Esophagus squamous epithelium (tissue), 5 donors: ENCODE results near the gene IMPG2. TPM values are rescaled to one million over a fixed set of nuclear protein-coding genes. Genes with fewer than 3 reads are reported as not detected.

Experiments
- DNase-seq: peaks from one replicate; lab custom pipeline; 2025; lab: John Stamatoyannopoulos, UW
- H3K27ac ChIP-seq, 4 donors: fragments of 200-600 bp; sonication (generic); one replicate each; pipeline ENCODE4 v1.5.1; 2016 to 2019; ENCODE audit warnings: mild to moderate bottlenecking in 1 of 4
- H3K27me3 ChIP-seq, 4 donors: fragments of 200-600 bp; sonication (generic); 1 replicate in 3 of 4; 2 replicates in 1 of 4; pipeline versions ENCODE4 v1.5.1 to v1.6.0; 2017 to 2021; ENCODE audit warnings: antibody characterized with exemption in 1 of 4
- H3K36me3 ChIP-seq, 3 donors: fragments of 200-600 bp; sonication (generic); one replicate each; pipeline ENCODE4 v1.5.1; 2016 to 2019
- H3K4me1 ChIP-seq, 3 donors: fragments of 200-600 bp; sonication (generic); one replicate each; pipeline ENCODE4 v1.5.1; 2017 to 2019
- H3K4me3 ChIP-seq, 4 donors: fragments of 200-600 bp; sonication (generic); 1 replicate in 3 of 4; 2 replicates in 1 of 4; pipeline ENCODE4 v1.5.1; 2016 to 2019; ENCODE audit warnings: mild to moderate bottlenecking in 2 of 4, moderate library complexity in 1 of 4
- H3K9me3 ChIP-seq, 3 donors: fragments of 200-600 bp; sonication (generic); one replicate each; pipeline ENCODE4 v1.5.1; 2016 to 2019
- CTCF ChIP-seq, 6 experiments: fragments of 450-650 bp in 4 of 6; fragments of 200-600 bp in 2 of 6; sonication (generic) in 2 of 6; IDR thresholded peaks; one replicate each; pipeline ENCODE4 v1.5.1; 2016 to 2019; ENCODE audit warnings: antibody characterized with exemption in 6 of 6, mild to moderate bottlenecking in 4 of 6, moderate library complexity in 4 of 6
- POLR2A ChIP-seq, 4 donors: fragments of 450-650 bp; IDR thresholded peaks; one replicate each; pipeline ENCODE4 v1.6.1; 2017; ENCODE audit warnings: antibody characterized with exemption in 4 of 4, mild to moderate bottlenecking in 4 of 4, moderate library complexity in 3 of 4
- WGBS, 2 donors: methylation state at CpG; one replicate each; pipeline ENCODE4 v1.1.5; 2018; 5-methylcytosine and 5-hydroxymethylcytosine counted together
- intact Hi-C: fragments of 100-400 bp; cut with DNase I; formaldehyde crosslinking; loops from one replicate; pipeline ENCODE4 v1.15.0; 2022
- total RNA-seq, 4 donors: library from RNA; depleted of rRNA; stranded (reverse); fragments of >200 nt; gene quantifications; one replicate each; pipeline ENCODE4 v1.1.0, GENCODE V29; 2016
- donor health status: DM: yes; HTN: yes; CAD: no.

IMPG2 gene
- total RNA-seq, 4 donors from 2014 or later: 0.04 to 0.19 (median 0.09) TPM; not detected in 1

- H3K27me3 ChIP-seq: no peaks in the 10 kb centered on the region
- H3K9me3 ChIP-seq: no peaks in the 10 kb centered on the region
- WGBS, 2 donors: 83 to 85% methylated on average over 2 of the region's 2 CpGs
- no peak for TF ChIP-seq POLR2A (IDR thresholded peaks at IDR 0.05)
- no peak for TF ChIP-seq CTCF (IDR thresholded peaks at IDR 0.05)
- H3K4me1 ChIP-seq: no peaks in the 10 kb centered on the region
- no peak overlapping the region for H3K27ac ChIP-seq
- intact Hi-C loops: no loop called here
- H3K36me3 ChIP-seq: no peaks in the 10 kb centered on the region
- no peak overlapping the region for H3K4me3 ChIP-seq
- DNase-seq: no peak
Measured at GRCh38 chr3:101255441-101255840, 64.9 kb downstream of the IMPG2 start.

GRCh38 chr3:101253396-101253795 is 67.0 kb downstream of the IMPG2 start:
- intact Hi-C loops: no loop called here
- TF ChIP-seq CTCF (IDR thresholded peaks at IDR 0.05): no peak
- DNase-seq: no peak
- H3K4me1 ChIP-seq: no peaks in the 10 kb centered on the region
- H3K27ac ChIP-seq: no peak overlapping the region
- H3K27me3 ChIP-seq: no peaks in the 10 kb centered on the region
- 89 to 96% methylated on average over 3 of the region's 3 CpGs for WGBS, 2 donors
- no peaks in the 10 kb centered on the region for H3K36me3 ChIP-seq
- no peaks in the 10 kb centered on the region for H3K9me3 ChIP-seq
- no peak overlapping the region for H3K4me3 ChIP-seq

GRCh38 chr3:101252945-101253344 is 67.4 kb downstream of the IMPG2 start:
- DNase-seq: no peak
- intact Hi-C loops: no loop called here
- no peaks in the 10 kb centered on the region for H3K27me3 ChIP-seq
- H3K4me1 ChIP-seq: no peaks in the 10 kb centered on the region
- TF ChIP-seq POLR2A (IDR thresholded peaks at IDR 0.05) (no peak), CTCF (IDR thresholded peaks at IDR 0.05) (no peak)
- 91 to 95% methylated on average over 2 of the region's 2 CpGs for WGBS, 2 donors
- H3K9me3 ChIP-seq: no peaks in the 10 kb centered on the region
- H3K27ac ChIP-seq: no peak overlapping the region
- no peak overlapping the region for H3K4me3 ChIP-seq
- H3K36me3 ChIP-seq: no peaks in the 10 kb centered on the region

GRCh38 chr3:101252307-101252706 is 68.1 kb downstream of the IMPG2 start:
- intact Hi-C loops: no loop called here
- 71 to 93% methylated on average over 1 of the region's 1 CpG for WGBS, 2 donors
- H3K27me3 ChIP-seq: no peaks in the 10 kb centered on the region
- H3K4me3 ChIP-seq: no peak overlapping the region
- TF ChIP-seq POLR2A (IDR thresholded peaks at IDR 0.05) (no peak), CTCF (IDR thresholded peaks at IDR 0.05) (no peak)
- H3K4me1 ChIP-seq: no peaks in the 10 kb centered on the region
- no peaks in the 10 kb centered on the region for H3K36me3 ChIP-seq
- H3K9me3 ChIP-seq: no peaks in the 10 kb centered on the region
- H3K27ac ChIP-seq: no peak overlapping the region
- no peak for DNase-seq

DNA sequence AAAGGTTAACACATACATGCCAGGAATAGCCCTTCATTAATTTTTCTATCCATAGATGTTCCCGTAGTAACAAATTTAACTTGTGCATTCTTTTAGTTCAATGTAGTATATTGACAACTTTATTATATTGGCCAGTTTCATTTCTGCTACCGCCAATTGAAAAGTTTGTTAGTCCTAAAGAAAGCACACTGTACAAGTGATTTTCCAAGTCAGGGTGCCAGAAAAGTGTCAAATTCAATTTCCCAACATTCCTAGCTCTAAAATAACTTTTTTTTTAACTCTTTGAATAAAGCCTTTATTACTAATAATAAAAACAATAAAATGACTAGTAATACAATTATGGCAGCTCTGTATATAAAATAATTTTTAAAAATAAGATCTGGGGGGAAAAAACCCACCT is 68.9 kb downstream of the IMPG2 start:
- TF ChIP-seq CTCF (IDR thresholded peaks at IDR 0.05) (no peak), POLR2A (IDR thresholded peaks at IDR 0.05) (no peak)
- Histone ChIP-seq H3K36me3 (no peaks in the 10 kb centered on the region), H3K4me3 (no peak overlapping the region), H3K4me1 (no peaks in the 10 kb centered on the region), H3K27me3 (no peaks in the 10 kb centered on the region), H3K27ac (no peak overlapping the region), H3K9me3 (no peaks in the 10 kb centered on the region)
- DNase-seq: no peak
- intact Hi-C loops: no loop called here
- 81 to 98% methylated on average over 2 of the region's 2 CpGs for WGBS, 2 donors
